GM21447 (cell line): ENCODE results near the gene CDX2.

Experiments used
- ATAC-seq: cut with Tn5 transposase; IDR thresholded peaks from one replicate; pipeline ENCODE4 v1.9.1; 2021; ENCODE audit not compliant: unreplicated experiment

CDX2 gene

DNA sequence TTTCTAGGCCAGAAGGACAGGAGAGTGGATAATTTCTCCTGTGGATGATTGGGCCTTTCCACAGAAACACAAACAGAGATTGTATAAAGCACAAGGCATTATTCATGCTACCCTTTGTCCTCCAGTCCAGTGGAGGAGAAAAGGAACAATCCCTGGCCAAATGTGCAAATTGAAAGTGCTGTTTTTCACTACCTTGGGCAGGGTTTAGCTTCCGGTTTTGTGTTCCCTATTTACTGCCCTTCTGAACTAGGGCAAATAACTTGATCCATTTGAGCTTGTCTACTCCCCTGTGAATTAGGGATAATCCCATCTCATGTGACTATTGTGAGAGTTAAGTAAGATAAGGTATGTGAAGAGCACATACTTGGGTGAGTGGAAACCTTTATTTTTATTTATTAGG, 36.0 kb downstream of the CDX2 start:
- no peak for ATAC-seq

DNA sequence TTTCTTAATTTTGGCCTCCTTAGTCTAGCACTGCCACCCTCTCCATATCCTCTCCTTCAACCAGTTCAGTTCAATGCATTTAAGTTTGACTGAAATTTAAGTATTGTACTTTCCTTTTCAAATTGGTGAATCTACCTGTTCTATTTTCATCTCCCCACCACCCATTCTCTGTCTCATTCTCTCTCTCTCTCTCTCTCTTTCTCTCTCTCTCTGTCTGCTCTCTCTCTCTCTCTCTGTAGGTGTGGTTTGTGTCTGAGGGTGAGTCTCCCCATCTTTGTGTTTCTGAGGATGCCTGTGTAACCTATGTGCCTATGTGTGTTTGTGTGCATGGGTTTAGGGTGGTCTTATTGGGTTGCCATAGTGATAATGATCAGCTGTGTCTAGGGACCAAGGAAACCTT, 39.2 kb downstream of the CDX2 start:
- ATAC-seq, result no peak

DNA sequence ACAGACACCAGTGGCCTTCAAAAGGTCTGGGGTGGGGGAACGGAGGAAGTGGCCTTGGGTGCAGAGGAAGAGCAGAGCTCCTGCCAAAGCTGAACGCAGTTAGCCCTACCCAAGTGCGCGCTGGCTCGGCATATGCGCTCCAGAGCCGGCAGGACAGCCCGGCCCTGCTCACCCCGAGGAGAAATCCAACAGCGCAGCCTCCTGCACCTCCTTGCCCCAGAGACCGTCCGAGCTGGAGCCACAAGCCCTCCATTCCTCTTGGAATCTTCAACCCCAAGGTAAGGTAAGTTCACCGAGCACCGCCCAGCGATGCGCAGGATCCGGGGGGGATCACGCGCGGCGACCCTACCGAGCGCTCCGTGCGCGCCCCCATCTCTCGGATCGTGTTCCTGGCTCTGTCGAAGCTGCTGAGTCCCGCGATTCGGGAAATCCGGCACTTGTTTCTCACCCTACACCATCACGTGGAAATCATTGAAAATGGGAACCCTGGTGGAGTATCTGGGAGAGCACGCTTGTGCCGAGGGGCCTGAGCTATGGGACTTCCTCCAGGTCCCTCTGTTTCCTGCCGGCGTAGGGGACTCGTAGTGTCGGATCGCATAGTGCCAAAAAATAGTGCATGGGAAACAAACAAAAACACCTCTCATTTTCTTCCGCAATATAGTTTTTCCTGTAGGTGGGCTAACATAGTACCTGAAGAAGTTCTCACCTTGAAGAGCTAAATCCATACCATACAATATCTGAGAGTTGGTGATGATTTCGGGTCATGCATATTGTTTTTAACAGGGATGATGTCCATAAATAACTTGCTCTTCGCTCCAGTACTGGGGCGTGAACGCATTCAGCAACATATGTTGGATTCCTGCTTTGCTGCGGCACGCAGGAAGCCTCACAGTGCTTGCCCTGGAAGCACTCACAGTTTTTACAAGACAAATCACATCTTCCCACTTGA, 40.0 kb downstream of the CDX2 start:
- ATAC-seq, result no peak

DNA sequence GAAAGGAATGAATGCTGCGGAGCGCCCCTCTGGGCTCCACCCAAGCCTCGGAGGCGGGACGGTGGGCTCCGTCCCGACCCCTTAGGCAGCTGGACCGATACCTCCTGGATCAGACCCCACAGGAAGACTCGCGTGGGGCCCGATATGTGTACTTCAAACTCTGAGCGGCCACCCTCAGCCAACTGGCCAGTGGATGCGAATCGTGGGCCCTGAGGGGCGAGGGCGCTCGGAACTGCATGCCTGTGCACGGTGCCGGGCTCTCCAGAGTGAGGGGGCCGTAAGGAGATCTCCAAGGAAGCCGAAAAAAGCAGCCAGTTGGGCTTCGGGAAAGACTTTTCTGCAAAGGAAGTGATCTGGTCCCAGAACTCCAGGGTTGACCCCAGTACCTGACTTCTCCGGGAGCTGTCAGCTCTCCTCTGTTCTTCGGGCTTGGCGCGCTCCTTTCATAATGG, 40.7 kb downstream of the CDX2 start:
- no peak for ATAC-seq

DNA sequence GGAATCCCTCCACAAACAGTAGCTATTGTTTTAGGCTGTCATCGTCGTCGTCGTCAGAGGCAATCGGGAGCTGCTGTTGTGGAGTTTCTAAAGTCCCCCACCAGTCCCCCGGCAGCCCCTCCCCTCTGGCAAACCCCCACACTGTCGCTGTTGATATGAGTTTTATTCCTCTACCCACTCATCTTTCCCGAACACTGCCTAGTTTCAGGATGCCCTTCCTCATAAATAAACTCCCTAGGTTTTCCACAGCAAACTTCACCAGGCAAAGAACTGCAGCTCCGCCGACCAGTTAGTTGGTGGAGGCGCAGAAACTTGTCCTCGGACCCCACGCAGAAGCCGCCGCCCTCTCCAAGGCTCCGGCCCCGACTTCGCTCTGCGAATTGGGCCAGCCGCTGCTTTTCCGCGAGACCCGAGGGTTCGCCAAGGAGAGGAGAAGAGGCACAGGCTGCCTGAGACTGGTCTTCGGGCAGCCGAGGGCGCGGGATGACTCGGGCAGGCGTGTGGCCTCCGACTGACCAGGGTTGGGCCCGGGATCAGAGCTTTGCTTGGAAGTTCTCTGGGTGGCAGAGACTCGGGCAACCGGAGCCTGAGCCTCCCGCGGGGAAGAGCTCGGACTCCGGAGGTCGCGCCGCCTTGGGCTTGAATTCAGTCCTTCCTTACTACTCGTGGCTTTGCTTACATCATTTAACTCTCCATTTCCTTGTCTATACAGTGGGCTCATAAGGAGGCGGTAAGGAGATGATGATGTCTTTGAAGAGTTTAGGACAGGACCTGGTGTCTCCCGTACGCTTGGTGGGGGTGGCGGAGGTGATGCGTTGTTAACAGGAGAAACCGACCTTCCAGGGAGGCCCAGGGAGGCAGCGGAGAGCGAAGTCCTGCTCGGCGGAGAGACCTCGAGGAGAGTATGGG, 41.4 kb downstream of the CDX2 start:
- no peak for ATAC-seq

DNA sequence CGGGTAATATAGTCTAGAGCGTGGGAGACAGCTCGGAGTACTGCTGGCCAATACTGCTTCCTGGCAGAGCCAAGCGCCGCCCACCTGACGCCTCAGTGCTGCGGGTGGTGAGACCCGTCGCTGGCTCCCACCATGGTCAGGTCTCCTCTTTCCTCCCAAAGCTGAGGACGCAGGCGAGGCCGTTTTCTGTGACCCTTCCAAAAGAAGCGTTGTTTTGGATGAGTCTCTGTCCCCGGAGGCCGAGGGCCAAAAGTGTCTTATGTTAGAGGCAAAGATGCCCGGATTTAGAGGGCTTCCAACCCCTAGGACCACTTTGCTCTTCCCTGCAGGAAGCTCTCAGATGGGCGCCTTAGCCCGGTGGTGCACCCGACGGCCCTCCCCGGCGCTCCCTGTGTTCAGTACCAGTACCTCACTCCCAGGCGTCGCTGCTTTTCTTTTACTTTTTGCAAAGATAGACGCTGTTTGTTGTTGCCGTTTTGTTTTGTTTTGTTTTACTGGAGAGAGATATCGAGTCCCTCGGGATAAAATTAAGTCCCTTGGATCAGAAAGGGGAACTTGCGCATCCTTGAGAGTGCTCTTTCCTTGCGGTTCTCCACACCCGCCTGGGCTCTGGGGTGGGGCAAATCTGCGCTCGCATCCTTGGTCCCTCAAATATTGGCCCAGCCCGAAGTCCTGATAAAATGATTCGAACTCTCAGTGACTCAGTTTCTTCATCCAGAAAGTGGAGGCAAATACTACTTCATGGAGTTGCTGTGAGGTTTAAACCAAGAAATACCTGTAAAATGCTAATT, 42.3 kb downstream of the CDX2 start:
- no peak for ATAC-seq

DNA sequence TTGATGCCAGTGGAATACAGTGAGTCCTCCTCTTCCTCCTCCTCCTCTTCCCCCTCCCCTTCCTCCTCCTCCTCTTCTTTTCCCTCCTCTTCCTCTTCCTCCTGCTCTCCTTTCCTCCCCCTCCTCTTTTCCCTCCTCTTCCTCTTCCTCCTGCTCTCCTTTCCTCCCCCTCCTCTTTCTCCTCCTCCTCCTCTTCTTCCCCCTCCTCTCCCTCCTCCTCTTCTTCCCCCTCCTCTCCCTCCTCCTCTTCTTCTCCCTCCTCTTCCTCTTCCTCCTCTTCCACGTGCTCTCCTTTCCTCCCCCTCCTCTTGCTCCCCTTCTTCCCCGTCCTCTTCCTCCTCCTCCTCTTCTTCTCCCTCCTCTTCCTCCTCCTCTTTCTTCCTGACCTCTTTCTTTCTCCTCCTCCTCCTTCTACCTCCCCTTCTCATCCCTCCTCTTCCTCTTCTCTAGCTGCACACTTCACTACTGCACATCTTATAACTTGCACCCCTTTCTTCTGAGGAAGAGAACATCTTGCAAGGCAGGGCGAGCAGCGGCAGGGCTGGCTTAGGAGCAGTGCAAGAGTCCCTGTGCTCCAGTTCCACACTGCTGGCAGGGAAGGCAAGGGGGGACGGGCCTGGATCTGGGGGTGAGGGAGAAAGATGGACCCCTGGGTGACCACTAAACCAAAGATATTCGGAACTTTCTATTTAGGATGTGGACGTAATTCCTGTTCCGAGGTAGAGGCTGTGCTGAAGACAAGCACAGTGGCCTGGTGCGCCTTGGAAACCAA, 43.7 kb downstream of the CDX2 start:
- no peak for ATAC-seq

DNA sequence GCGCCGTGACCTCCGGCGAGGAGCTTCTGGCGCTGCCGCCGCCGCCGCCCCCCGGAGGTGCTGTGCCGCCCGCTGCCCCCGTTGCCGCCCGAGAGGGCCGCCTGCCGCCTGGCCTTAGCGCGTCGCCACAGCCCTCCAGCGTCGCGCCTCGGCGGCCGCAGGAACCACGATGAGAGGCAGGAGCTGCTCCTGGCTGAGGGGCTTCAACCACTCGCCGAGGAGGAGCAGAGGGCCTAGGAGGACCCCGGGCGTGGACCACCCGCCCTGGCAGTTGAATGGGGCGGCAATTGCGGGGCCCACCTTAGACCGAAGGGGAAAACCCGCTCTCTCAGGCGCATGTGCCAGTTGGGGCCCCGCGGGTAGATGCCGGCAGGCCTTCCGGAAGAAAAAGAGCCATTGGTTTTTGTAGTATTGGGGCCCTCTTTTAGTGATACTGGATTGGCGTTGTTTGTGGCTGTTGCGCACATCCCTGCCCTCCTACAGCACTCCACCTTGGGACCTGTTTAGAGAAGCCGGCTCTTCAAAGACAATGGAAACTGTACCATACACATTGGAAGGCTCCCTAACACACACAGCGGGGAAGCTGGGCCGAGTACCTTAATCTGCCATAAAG, 44.5 kb downstream of the CDX2 start:
- ATAC-seq, result no peak

DNA sequence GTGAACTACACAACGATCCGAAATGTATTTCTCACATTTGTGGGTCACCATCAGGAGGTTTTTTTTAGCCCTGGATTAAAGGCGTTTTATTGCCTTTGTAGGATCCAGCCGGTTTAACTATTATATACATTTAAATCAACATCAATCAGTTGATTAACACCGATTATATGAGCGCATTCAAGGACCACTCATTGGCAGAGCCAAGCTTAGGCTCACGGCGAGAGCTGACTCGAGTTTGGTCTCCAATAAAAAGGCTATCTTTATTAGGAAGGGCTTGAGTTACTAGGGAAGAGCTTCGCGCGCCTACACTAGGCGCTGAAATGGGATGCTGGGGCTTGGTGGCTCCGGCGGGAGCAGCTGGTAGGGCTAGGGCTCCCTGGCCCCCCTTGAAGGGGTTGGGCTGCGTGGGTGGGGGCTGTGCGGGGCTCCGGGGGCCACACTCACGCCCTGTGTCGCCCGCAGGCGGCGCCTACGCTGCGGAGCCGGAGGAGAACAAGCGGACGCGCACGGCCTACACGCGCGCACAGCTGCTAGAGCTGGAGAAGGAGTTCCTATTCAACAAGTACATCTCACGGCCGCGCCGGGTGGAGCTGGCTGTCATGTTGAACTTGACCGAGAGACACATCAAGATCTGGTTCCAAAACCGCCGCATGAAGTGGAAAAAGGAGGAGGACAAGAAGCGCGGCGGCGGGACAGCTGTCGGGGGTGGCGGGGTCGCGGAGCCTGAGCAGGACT, 45.2 kb downstream of the CDX2 start:
- ATAC-seq, result no peak

DNA sequence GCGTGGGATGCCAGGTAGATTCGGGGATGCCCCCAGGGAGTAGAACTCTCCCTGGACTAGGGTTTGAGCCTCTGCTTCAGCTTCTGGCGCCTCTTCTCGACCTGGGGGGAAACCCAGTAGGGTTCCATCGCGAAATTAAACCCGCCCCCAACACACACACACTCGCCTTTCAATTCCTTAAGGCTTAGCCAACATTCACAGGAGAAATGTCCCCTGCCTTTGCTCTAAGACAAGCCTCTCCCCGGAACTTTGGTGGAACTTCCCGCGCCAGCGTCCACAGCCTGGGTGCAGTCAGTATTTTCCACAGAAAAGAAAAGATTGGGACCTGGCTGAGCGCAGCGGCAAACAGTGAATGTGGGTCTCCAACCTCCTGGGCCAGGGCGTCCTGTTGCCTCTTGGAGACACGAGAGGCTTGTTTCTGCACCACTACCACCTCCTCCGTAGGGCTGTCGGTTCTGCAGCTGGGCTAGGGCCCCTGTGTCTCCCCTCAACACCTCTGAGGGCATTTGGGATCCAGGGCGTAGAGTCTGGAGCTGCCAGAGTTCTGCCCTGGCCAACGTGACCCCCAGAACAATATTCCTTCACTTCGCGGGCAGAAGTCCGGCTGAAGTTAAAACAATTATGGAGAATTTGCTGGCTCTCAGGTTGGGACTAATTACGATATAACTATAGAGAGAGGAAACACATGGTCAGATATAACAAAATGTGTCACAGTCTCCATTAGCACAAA, 46.1 kb downstream of the CDX2 start:
- no peak for ATAC-seq

DNA sequence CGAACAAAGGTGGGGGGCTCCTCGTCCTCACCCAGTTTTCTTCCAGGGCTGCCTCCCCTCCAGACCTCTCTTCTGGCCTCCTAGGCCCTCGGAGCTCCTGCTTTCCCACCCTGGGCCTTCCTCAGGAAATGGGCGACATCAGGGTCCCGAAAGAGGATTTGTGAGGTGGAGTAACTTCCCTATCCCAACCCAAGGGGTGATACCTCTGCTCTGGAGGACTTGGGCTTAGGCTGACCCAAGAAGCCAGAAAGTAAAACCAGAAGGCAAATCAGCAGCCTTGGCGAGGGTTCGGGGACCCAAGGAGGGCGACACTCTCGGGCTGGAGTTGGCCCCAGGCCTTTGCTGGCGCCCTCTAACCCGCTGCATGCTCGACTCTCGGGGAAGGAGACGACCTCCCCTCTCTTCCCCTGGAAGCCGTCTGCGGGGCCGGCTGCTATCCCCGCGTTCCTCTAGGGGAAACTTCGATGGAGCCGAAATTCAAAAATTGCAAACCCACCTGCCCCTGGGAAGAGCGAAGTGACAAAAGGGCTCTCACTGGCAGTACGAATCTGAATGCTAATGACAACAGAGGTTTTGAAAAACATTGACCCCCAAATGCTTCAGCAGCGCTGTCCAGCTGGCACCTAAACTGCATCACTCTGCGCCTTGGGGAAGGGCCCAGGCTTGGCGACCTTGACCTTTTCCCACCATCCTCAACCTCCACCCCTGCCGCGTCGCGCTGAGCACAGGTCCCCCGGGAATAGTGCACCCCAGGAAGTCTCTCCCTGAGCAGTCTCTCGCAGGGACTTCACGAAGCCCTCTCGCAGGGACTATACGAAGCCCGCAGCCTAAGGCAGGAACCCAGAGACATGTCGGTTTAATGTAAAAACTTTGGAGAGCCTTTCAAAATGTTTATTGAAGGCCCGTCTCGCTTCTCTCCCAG, 46.9 kb downstream of the CDX2 start:
- no peak for ATAC-seq

DNA sequence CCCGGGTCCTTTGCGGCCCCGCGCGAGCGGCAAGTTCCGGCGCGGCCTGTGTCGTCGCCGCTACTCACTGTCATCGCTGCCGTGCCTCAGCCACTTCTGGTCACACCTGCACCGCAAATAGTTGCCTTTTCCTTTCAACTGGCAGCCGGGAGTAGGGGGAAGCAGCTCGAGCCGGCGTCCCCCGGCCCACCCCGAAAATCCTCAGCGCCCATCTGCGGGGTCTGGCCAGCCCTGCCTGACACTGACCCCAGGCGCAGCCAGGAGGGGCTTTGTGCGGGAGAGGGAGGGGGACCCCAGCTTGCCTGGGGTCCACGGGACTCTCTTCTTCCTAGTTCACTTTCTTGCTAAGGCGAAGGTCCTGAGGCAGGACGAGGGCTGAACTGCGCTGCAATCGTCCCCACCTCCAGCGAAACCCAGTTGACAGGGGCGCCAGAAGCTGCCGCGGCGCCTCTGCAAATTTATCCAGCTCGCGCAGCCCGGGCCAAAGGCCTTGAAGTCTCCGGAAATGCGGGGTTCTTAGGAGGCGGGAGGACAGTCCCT, 47.6 kb downstream of the CDX2 start:
- ATAC-seq, result no peak

DNA sequence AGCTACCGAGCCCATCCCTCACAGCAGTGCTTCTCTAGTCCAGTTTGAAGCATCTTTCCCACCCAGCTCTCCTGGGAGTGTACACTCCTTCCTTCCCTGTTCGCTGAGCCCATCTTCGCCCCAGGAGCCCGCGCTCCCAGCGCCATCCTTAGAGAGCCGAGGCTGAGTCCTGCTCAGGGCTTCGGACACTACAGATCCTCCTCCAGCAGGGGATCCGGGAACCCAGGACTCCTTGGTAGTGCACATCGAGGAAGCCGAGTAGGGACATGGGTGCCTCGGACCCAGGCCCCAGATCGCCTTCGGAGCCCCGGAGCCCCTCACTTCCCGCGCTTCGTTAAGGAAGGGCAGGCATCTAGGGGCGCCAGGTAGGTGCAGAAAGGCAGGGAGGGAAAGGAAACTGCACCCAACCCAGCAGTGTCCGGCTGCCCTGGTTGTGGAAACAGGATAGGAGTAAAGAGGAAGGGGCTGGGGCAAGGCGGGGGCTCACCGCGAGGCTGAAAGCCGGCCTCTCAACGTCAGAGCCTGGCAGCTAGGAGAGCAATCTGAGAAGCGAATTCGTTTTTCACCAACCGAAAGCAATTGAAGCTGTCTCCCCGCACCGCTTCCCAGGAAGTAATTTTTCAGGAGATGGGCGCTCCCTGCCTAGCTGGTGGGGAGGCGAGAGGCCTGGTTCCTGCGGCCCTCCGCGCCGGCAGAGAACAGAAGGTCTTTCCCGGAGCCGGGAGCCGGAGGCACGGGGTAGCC, 48.3 kb downstream of the CDX2 start:
- no peak for ATAC-seq

DNA sequence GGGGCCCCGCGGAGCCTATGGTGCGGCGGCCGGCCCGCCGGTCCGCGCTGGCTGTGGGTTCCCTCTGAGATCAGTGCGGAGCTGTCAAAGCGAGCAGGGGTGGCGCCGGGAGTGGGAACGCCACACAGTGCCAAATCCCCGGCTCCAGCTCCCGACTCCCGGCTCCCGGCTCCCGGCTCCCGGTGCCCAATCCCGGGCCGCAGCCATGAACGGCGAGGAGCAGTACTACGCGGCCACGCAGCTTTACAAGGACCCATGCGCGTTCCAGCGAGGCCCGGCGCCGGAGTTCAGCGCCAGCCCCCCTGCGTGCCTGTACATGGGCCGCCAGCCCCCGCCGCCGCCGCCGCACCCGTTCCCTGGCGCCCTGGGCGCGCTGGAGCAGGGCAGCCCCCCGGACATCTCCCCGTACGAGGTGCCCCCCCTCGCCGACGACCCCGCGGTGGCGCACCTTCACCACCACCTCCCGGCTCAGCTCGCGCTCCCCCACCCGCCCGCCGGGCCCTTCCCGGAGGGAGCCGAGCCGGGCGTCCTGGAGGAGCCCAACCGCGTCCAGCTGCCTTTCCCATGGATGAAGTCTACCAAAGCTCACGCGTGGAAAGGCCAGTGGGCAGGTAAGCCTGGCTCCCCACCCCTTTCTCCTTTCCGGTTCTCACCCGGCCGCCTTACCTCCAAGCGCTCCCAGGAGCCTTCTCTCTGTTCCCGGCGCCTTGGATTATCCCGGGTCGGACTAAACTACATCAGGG, 49.0 kb downstream of the CDX2 start, which contains the start of gene PDX1:
Gene PDX1 (plus strand): TSS at position 67 of the 743 bp plus-strand sequence. CDS start 139 bp downstream, at position 206.
- ATAC-seq, result no peak

DNA sequence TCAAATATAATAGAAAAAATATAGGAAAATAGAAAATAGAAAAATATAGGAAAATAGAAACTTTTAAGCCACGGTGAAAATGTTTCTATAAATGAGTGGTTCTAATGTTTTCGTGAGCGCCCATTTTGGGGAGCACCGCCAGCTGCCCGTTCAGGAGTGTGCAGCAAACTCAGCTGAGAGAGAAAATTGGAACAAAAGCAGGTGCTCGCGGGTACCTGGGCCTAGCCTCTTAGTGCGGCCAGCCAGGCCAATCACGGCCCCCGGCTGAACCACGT, 49.5 kb downstream of the CDX2 start:
- no peak for ATAC-seq
